HFFc6 (cell line): ENCODE data around the gene PRTN3. TPM values are rescaled to one million over a fixed set of nuclear protein-coding genes. Genes with fewer than 3 reads are reported as not detected.

Experiments used
- DNase-seq: peaks from one replicate; pipeline ENCODE4 v3.0.0-alpha.2; 2018
- H3K27ac Mint-ChIP-seq: 2 replicates; pipeline ENCODE4 v1.8.0; 2020; ENCODE audit warnings: mild to moderate bottlenecking, mixed read lengths
- H3K27me3 Mint-ChIP-seq: 2 replicates; pipeline ENCODE4 v1.8.0; 2021; ENCODE audit warnings: mild to moderate bottlenecking, moderate library complexity, mixed read lengths; ENCODE audit not compliant: insufficient read depth
- H3K36me3 Mint-ChIP-seq: 2 replicates; pipeline ENCODE4 v1.8.0; 2021; ENCODE audit warnings: low read depth, mixed read lengths
- H3K4me1 Mint-ChIP-seq: 2 replicates; pipeline ENCODE4 v1.8.0; 2020; ENCODE audit warnings: low read depth, mixed read lengths
- H3K4me3 Mint-ChIP-seq: 2 replicates; pipeline ENCODE4 v1.8.0; 2020; ENCODE audit warnings: mild to moderate bottlenecking, moderate library complexity, mixed read lengths
- H3K9me3 Mint-ChIP-seq: 2 replicates; pipeline ENCODE4 v1.8.0; 2020; ENCODE audit warnings: mild to moderate bottlenecking, mixed read lengths
- microRNA-seq: library from miRNA; unstranded; fragments of <30 nt; microRNA quantifications from one replicate; pipeline ENCODE4, GENCODE V29; 2019
- total RNA-seq, 6 experiments: library from RNA; stranded (reverse); fragmentation: NEBNext Ultra II Directional; extraction: Animal tissue kit (Norgen Biotek cat#: 25700); gene quantifications; 2 replicates in 1 of 6; 3 replicates in 5 of 6; pipeline ENCODE4 v1.2.3, GENCODE V29; 2021
- TF ChIP-seq, protein P1 (sequence below): fragments of 200-600 bp; sonication (generic); IDR thresholded peaks from 2 replicates; pipeline ENCODE4 v1.5.0; 2021; ENCODE audit warnings: antibody characterized with exemption, mild to moderate bottlenecking

Gene PRTN3
- total RNA-seq, 6 experiments from 2014 or later, result not detected

DNA sequence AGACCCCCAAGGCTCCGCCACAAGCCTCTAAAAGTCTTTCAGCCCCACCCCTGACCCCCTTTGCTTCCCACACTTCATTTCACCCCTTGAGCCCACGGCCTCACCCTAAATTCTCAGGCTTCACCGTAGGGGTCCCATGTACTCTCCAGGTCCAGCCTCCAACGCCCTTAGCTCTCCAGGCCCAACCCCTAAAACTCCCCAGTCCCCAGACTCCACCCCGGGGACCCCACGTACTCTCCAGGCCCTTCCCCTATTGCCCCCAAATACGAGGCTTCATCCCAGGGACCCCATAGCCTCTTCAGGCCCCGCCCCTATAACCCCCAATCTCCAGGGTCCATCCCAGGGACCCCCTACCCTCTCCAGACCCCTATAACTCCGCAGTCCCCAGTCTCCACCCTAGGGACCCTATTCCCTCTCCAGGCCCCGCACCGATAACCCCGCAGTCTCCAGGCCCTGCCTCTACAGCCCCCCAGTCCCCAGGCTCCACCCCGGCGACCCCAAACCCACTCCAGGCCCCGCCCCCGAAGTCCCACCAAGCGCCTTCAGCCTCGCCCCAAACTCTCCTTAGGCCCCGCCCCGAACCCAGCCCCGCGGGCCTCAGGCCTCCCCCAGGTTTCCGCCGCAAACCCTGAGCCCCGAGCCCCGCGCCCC lies 51.6 kb downstream of the PRTN3 start:
- Mint-ChIP-seq H3K4me1 (no peaks in the 10 kb centered on the region), H3K27ac (peak overlapping the region; percentile 83), H3K36me3 (no peaks in the 10 kb centered on the region; the same call in 1 of the 2 replicates), H3K27me3 (peaks cover 7% of the 10 kb centered on the region), H3K4me3 (peak overlapping the region; percentile 92), H3K9me3 (no peaks in the 10 kb centered on the region)
- TF ChIP-seq, protein P1, sequence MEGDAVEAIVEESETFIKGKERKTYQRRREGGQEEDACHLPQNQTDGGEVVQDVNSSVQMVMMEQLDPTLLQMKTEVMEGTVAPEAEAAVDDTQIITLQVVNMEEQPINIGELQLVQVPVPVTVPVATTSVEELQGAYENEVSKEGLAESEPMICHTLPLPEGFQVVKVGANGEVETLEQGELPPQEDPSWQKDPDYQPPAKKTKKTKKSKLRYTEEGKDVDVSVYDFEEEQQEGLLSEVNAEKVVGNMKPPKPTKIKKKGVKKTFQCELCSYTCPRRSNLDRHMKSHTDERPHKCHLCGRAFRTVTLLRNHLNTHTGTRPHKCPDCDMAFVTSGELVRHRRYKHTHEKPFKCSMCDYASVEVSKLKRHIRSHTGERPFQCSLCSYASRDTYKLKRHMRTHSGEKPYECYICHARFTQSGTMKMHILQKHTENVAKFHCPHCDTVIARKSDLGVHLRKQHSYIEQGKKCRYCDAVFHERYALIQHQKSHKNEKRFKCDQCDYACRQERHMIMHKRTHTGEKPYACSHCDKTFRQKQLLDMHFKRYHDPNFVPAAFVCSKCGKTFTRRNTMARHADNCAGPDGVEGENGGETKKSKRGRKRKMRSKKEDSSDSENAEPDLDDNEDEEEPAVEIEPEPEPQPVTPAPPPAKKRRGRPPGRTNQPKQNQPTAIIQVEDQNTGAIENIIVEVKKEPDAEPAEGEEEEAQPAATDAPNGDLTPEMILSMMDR, result no peak
- DNase-seq, result no peak

DNA sequence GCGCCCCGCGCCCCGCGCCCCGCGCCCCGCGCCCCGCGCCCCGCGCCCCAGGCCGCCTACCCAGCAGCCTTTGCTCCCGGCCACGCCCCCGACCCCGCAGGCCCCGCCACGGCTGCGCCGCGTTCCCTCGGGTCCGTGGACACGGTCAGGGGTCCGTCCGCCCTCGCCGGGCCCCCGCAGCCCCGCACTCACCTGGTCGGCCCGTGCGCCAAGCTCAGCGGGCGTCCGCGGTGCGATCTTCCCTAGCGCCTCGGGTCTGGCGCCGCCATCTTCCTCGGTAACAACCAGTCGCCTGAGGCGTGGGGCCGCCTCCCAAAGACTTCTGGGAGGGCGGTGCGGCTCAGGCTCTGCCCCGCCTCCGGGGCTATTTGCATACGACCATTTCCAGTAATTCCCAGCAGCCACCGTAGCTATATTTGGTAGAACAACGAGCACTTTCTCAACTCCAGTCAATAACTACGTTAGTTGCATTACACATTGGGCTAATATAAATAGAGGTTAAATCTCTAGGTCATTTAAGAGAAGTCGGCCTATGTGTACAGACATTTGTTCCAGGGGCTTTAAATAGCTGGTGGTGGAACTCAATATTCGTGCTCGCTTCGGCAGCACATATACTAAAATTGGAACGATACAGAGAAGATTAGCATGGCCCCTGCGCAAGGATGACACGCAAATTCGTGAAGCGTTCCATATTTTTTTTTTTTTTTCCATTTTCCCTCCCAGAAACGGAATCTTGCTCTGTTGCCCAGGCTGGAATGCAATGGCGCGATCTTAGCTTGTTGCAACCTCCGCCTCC lies 52.3 kb downstream of the PRTN3 start, which contains the start of the genes MED16 and RNU6-9:
TSS of gene MED16 (minus strand) at position 294 of the 796 bp plus-strand sequence. CDS start 2,056 bp downstream, outside the sequence.
TSS of gene RNU6-9 (plus strand) at position 591 of the 796 bp plus-strand sequence.
- TF ChIP-seq, protein P1, result no peak
- Mint-ChIP-seq H3K27me3 (peaks cover 7% of the 10 kb centered on the region), H3K36me3 (no peaks in the 10 kb centered on the region), H3K27ac (peak within 1 kb of the TSS; percentile 99), H3K4me3 (peak within 1 kb of the TSS; percentile 92), H3K4me1 (no peaks in the 10 kb centered on the region), H3K9me3 (no peaks in the 10 kb centered on the region)
- DNase-seq, result peak; percentile 84

DNA sequence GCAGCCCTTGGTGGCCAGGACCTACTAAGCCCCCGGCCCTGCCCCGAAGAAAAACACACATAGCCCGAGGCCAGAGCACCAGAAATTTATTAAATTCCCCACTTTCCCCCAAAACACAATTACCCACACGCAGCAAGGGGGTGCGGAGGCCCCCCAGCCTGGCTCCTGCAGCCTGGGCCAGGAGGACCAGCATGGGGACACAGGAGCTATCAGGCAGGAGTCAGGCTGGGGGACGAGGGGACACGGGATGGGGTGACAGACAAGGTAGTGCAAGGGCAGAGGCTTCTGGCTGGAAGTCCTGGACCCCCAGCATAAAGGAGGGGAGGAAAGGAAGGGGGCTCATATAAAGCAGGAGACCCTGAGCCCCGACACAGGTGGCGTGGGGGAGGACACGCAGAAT lies 55.6 kb downstream of the PRTN3 start:
- Mint-ChIP-seq H3K36me3 (no peaks in the 10 kb centered on the region), H3K27ac (no peak overlapping the region), H3K4me1 (no peaks in the 10 kb centered on the region), H3K9me3 (no peaks in the 10 kb centered on the region), H3K4me3 (no peak overlapping the region), H3K27me3 (peaks cover 7% of the 10 kb centered on the region)
- TF ChIP-seq, protein P1, result no peak
- DNase-seq, result no peak

DNA sequence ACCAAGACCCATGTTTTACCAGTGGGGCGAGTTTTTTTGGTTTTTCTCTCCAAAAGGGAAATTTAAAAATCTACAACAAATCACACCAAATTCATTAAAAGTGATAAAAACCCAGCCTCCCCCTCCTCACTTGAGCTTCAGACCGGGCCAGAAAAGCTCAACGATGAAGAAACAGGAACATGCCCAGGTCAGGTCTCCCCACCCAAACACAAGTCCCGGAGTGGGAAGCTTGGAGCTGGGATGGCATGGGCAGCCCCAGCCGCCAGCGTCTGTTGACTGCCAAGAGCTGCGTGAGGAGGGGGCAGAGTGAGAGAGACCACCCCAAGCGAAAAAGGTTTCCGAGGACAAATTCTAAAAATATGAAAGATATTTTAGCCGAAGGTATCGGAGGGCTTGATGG lies 56.2 kb downstream of the PRTN3 start:
- no peak overlapping the region for H3K4me3 Mint-ChIP-seq
- H3K27ac Mint-ChIP-seq, result no peak overlapping the region
- no peaks in the 10 kb centered on the region for H3K4me1 Mint-ChIP-seq
- H3K36me3 Mint-ChIP-seq, result no peaks in the 10 kb centered on the region
- H3K9me3 Mint-ChIP-seq, result no peaks in the 10 kb centered on the region
- H3K27me3 Mint-ChIP-seq, result peaks cover 7% of the 10 kb centered on the region
- no peak for DNase-seq
- TF ChIP-seq, protein P1, result no peak

DNA sequence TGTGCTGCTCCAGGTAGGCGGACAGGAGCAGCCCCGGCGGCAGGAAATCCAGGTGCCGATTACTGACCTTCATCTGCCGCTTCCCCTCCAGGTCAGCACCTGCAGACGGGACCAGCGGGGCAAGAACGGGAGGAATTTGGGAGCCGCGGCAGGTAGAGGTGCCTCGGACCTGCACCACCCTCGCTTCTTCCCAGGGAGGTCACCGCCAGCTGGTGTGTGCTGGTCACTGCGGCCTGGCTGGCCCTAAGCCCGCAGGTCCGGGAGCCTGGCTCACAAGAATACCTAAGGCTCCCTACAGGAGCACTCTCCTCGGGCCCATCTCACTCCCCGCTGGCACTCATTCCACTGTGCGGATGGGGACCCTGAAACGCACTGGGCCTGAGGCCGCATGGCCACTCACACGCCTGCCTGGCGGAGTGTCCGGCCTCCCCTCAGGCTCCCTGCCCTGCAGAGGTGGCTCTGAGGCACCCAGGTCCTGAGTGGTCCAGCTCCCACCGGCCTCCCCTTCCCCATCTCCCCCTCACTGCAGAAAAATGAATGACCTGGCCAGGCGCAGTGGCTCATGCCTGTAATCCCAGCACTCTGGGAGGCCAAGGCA lies 56.7 kb downstream of the PRTN3 start:
- Mint-ChIP-seq H3K4me1 (no peaks in the 10 kb centered on the region), H3K27me3 (peaks cover 7% of the 10 kb centered on the region), H3K4me3 (no peak overlapping the region), H3K9me3 (no peaks in the 10 kb centered on the region), H3K36me3 (no peaks in the 10 kb centered on the region), H3K27ac (no peak overlapping the region)
- TF ChIP-seq, protein P1, result peak; percentile 49
- no peak for DNase-seq

Small RNAs within 50 kb of the gene (microRNA-seq; reads per million reads assigned to microRNA genes)
- gene MIR3187, result 108 reads per million, percentile 49 among the genes with 10 or more reads in this experiment
- gene MIR4745, result 58.7 reads per million, percentile 42 among the genes with 10 or more reads in this experiment

Other genes with a start within 250 kb of the PRTN3 start
- 10 to 100 TPM; 29.9 to 44.2 (median 34.7) TPM for gene POLRMT, start 207.5 kb upstream of the PRTN3 start, total RNA-seq
- under 1 TPM in 2 of 6 experiments, not detected in 4; 0.17 to 0.18 TPM for gene FGF22, start 201.1 kb upstream of the PRTN3 start, total RNA-seq
- 10 to 100 TPM; 35.8 to 39.2 (median 38.2) TPM for gene RNF126, start 177.8 kb upstream of the PRTN3 start, total RNA-seq
- gene FSTL3, start 164.6 kb upstream of the PRTN3 start, total RNA-seq, result 100 to 1,000 TPM in 3 of 6 experiments, 10 to 100 TPM in 3; 97.1 to 123 (median 101) TPM
- not detected for gene PRSS57, start 145.5 kb upstream of the PRTN3 start, total RNA-seq
- under 1 TPM in 2 of 6 experiments, not detected in 4; 0.14 to 0.15 TPM for gene PALM, start 132.1 kb upstream of the PRTN3 start, total RNA-seq
- under 1 TPM in 2 of 6 experiments, not detected in 4; 0.05 to 0.07 TPM for gene MISP, start 89.9 kb upstream of the PRTN3 start, total RNA-seq
- 100 to 1,000 TPM; 307 to 421 (median 380) TPM for gene PTBP1, start 43.5 kb upstream of the PRTN3 start, total RNA-seq
- under 1 TPM in 1 of 6 experiments, not detected in 5; 0.09 TPM for gene PLPPR3, start 19.0 kb upstream of the PRTN3 start, total RNA-seq
- not detected for gene AZU1, start 13.2 kb upstream of the PRTN3 start, total RNA-seq
- gene ELANE, start 11.3 kb downstream of the PRTN3 start, total RNA-seq, result under 1 TPM in 1 of 6 experiments, not detected in 5; 0.21 TPM
- gene CFD, start 18.7 kb downstream of the PRTN3 start, total RNA-seq, result 1 to 10 TPM in 3 of 6 experiments, under 1 TPM in 3; 0.84 to 1.7 (median 0.98) TPM
- 10 to 100 TPM; 58.1 to 91.0 (median 70.9) TPM for gene MED16, start 52.2 kb downstream of the PRTN3 start, total RNA-seq
- not detected for gene RNU6-9, start 52.5 kb downstream of the PRTN3 start, total RNA-seq
- gene R3HDM4, start 72.2 kb downstream of the PRTN3 start, total RNA-seq, result 10 to 100 TPM; 41.9 to 53.4 (median 45.9) TPM
- not detected for gene KISS1R, start 76.3 kb downstream of the PRTN3 start, total RNA-seq
- gene ARID3A, start 85.0 kb downstream of the PRTN3 start, total RNA-seq, result 10 to 100 TPM; 35.1 to 44.2 (median 38.4) TPM
- gene WDR18, start 143.3 kb downstream of the PRTN3 start, total RNA-seq, result 10 to 100 TPM; 47.5 to 55.8 (median 51.3) TPM
- under 1 TPM; 0.34 to 0.66 (median 0.41) TPM for gene GRIN3B, start 159.4 kb downstream of the PRTN3 start, total RNA-seq
- gene TMEM259, start 180.1 kb downstream of the PRTN3 start, total RNA-seq, result 100 to 1,000 TPM; 127 to 164 (median 149) TPM
- gene RNU6-2, start 180.5 kb downstream of the PRTN3 start, total RNA-seq, result not detected
- gene CNN2, start 185.6 kb downstream of the PRTN3 start, total RNA-seq, result 100 to 1,000 TPM; 483 to 579 (median 507) TPM
- gene ABCA7, start 199.1 kb downstream of the PRTN3 start, total RNA-seq, result 1 to 10 TPM; 4.6 to 8.1 (median 6.6) TPM
- under 1 TPM; 0.28 to 0.74 (median 0.60) TPM for gene ARHGAP45, start 226.2 kb downstream of the PRTN3 start, total RNA-seq